LoVo (cell line): ENCODE results near the gene GNA12.
"Not testable (repeated sequence)": the region's sequence is repeated elsewhere in the genome, so short reads cannot be mapped to it uniquely, and the experiment has no call there.

ENCODE experiments used
- DNase-seq: peaks from one replicate; pipeline ENCODE4 v3.0.0-alpha.2; 2016; ENCODE audit warnings: low spot score

Gene GNA12

GRCh38 chr7:2728316-2729030 lies 115.6 kb downstream of the GNA12 start:
- no peak for DNase-seq

- DNase-seq = not testable (repeated sequence)
These were observed 116.9 kb downstream of the GNA12 start for GRCh38 chr7:2727206-2727605.

GRCh38 chr7:2726316-2727018 lies 117.6 kb downstream of the GNA12 start:
- DNase-seq = no peak

GRCh38 chr7:2725178-2726105 lies 118.7 kb downstream of the GNA12 start:
- no peak for DNase-seq

- no peak for DNase-seq
These were observed 119.5 kb downstream of the GNA12 start for GRCh38 chr7:2724453-2725177.

GRCh38 chr7:2724036-2724435 lies 120.1 kb downstream of the GNA12 start:
- not testable (repeated sequence) for DNase-seq

- DNase-seq = no peak
These were observed 120.8 kb downstream of the GNA12 start for GRCh38 chr7:2723138-2723850.

GRCh38 chr7:2722591-2722990 lies 121.5 kb downstream of the GNA12 start:
- DNase-seq = no peak

GRCh38 chr7:2721842-2722241 lies 122.3 kb downstream of the GNA12 start:
- no peak for DNase-seq

- no peak for DNase-seq
These were observed 124.1 kb downstream of the GNA12 start for GRCh38 chr7:2720024-2720423.

- DNase-seq = no peak
These were observed 125.1 kb downstream of the GNA12 start for GRCh38 chr7:2719007-2719406.

GRCh38 chr7:2718296-2718965 lies 125.7 kb downstream of the GNA12 start:
- no peak for DNase-seq

GRCh38 chr7:2717293-2718261 lies 126.5 kb downstream of the GNA12 start:
- no peak for DNase-seq

- DNase-seq = no peak
These were observed 127.2 kb downstream of the GNA12 start for GRCh38 chr7:2716906-2717292.

- DNase-seq = no peak
These were observed 127.6 kb downstream of the GNA12 start for GRCh38 chr7:2716488-2716887.

- no peak for DNase-seq
These were observed 128.5 kb downstream of the GNA12 start for GRCh38 chr7:2715341-2716231.

GRCh38 chr7:2714636-2715035 lies 129.5 kb downstream of the GNA12 start:
- DNase-seq = no peak

GRCh38 chr7:2713978-2714377 lies 130.1 kb downstream of the GNA12 start:
- no peak for DNase-seq
